WTC11 (cell line): ENCODE results near the gene ZNF804A. TPM values are rescaled to one million over a fixed set of nuclear protein-coding genes. Genes with fewer than 3 reads are reported as not detected.
A peak's percentile ranks its signal among the peaks of the same experiment; 100 is the strongest.

ENCODE experiments used
- ATAC-seq: fragments of 200-7000 bp; cut with Tn5 transposase; 2 replicates; pipeline ENCODE4 v1.10.0; 2021; ENCODE audit warnings: mild to moderate bottlenecking, moderate library complexity
- CTCF ChIA-PET: fragments of 300-600 bp; sonication (Branson Sonifier 250); formaldehyde crosslinking; loops from one replicate; lab custom pipeline; 2021; ENCODE audit warnings: antibody characterized with exemption; lab: Charles Lee
- POLR2A ChIA-PET: fragments of 350-600 bp; sonication (Branson Sonifier 250); formaldehyde crosslinking; loops from one replicate; lab custom pipeline; 2021; ENCODE audit warnings: antibody characterized with exemption; lab: Charles Lee
- DNase-seq: peaks from one replicate; pipeline ENCODE4 v3.0.0; 2021; ENCODE audit warnings: low spot score
- H3K27ac Mint-ChIP-seq: 2 replicates; pipeline ENCODE4 v1.8.0; 2021; ENCODE audit warnings: mixed read lengths
- H3K27me3 Mint-ChIP-seq: 2 replicates; pipeline ENCODE4 v1.8.0; 2021; ENCODE audit warnings: low read depth, mild to moderate bottlenecking, moderate library complexity, mixed read lengths
- H3K36me3 Mint-ChIP-seq: 2 replicates; pipeline ENCODE4 v1.8.0; 2021; ENCODE audit warnings: mixed read lengths
- H3K4me1 Mint-ChIP-seq: 2 replicates; pipeline ENCODE4 v1.8.0; 2022; ENCODE audit warnings: mixed read lengths
- H3K4me3 Mint-ChIP-seq: 2 replicates; pipeline ENCODE4 v1.8.0; 2021; ENCODE audit warnings: mild to moderate bottlenecking, moderate library complexity, mixed read lengths
- H3K9me3 Mint-ChIP-seq: 2 replicates; pipeline ENCODE4 v1.8.0; 2021; ENCODE audit warnings: mixed read lengths
- ERG ChIP-seq: fragments of 250-450 bp; sonication (Bioruptor Pico); IDR thresholded peaks from 2 replicates; pipeline ENCODE4 v1.8.0; 2021; ENCODE audit warnings: mild to moderate bottlenecking
- ESRRA ChIP-seq: sonication (generic); formaldehyde crosslinking; IDR thresholded peaks from 2 replicates; pipeline ENCODE4 v1.8.1; 2022; ENCODE audit warnings: mild to moderate bottlenecking, missing genetic modification reagents, borderline replicate concordance
- FOXK1 ChIP-seq: sonication (generic); formaldehyde crosslinking; IDR thresholded peaks from 2 replicates; pipeline ENCODE4 v1.8.0; 2022; ENCODE audit warnings: mild to moderate bottlenecking, moderate library complexity, missing genetic modification reagents
- FOXP1 ChIP-seq: sonication (generic); formaldehyde crosslinking; IDR thresholded peaks from 2 replicates; pipeline ENCODE4 v1.8.0; 2022; ENCODE audit warnings: missing genetic modification reagents, mild to moderate bottlenecking, moderate library complexity, borderline replicate concordance
- GRHL2 ChIP-seq: fragments of 250-450 bp; sonication (Bioruptor Pico); IDR thresholded peaks from 2 replicates; pipeline ENCODE4 v1.8.0; 2022; ENCODE audit warnings: mild to moderate bottlenecking, moderate library complexity; ENCODE audit not compliant: insufficient replicate concordance, severe bottlenecking
- HMGA2 ChIP-seq: fragments of 250-450 bp; sonication (Bioruptor Pico); IDR thresholded peaks from 2 replicates; pipeline ENCODE4 v1.4.0; 2021; ENCODE audit warnings: mild to moderate bottlenecking, moderate library complexity
- NR1H2 ChIP-seq: sonication (generic); formaldehyde crosslinking; IDR thresholded peaks from 2 replicates; pipeline ENCODE4 v1.9.0; 2021; ENCODE audit warnings: mild to moderate bottlenecking, moderate library complexity, missing genetic modification reagents
- SP1 ChIP-seq: sonication (generic); formaldehyde crosslinking; conservative IDR thresholded peaks from 2 replicates; pipeline ENCODE4 v1.8.1; 2022; ENCODE audit warnings: missing genetic modification reagents
- STAT6 ChIP-seq: sonication (generic); formaldehyde crosslinking; conservative IDR thresholded peaks from 2 replicates; pipeline ENCODE4 v1.8.1; 2023; ENCODE audit warnings: mild to moderate bottlenecking, low read depth, missing genetic modification reagents, moderate library complexity
- ZNF138 ChIP-seq: sonication (generic); formaldehyde crosslinking; conservative IDR thresholded peaks from 2 replicates; pipeline ENCODE4 v1.8.1; 2022; ENCODE audit warnings: mild to moderate bottlenecking, moderate library complexity, missing genetic modification reagents
- ZNF219 ChIP-seq: sonication (generic); formaldehyde crosslinking; IDR thresholded peaks from 2 replicates; pipeline ENCODE4 v1.8.0; 2023; ENCODE audit warnings: missing genetic modification reagents, mild to moderate bottlenecking, borderline replicate concordance
- ZNF281 ChIP-seq: sonication (generic); formaldehyde crosslinking; IDR thresholded peaks from 2 replicates; pipeline ENCODE4 v1.8.0; 2023; ENCODE audit warnings: mild to moderate bottlenecking, missing genetic modification reagents
- ZNF317 ChIP-seq: sonication (generic); formaldehyde crosslinking; IDR thresholded peaks from 2 replicates; pipeline ENCODE4 v1.8.1; 2023; ENCODE audit warnings: low read depth, mild to moderate bottlenecking, moderate library complexity, missing genetic modification reagents, borderline replicate concordance
- ZNF512 ChIP-seq: sonication (generic); formaldehyde crosslinking; IDR thresholded peaks from 2 replicates; pipeline ENCODE4 v1.8.1; 2022; ENCODE audit warnings: missing genetic modification reagents, borderline replicate concordance
- ZNF671 ChIP-seq: fragments of 250-450 bp; sonication (Bioruptor Pico); IDR thresholded peaks from 2 replicates; pipeline ENCODE4 v1.8.0; 2021; ENCODE audit warnings: mild to moderate bottlenecking
- total RNA-seq: library from RNA; stranded (reverse); gene quantifications from 3 replicates; pipeline ENCODE4 v1.2.3, GENCODE V29; 2021
- TF ChIP-seq, protein P1 (sequence below): sonication (generic); formaldehyde crosslinking; IDR thresholded peaks from 2 replicates; pipeline ENCODE4 v1.8.1; 2023; ENCODE audit warnings: mild to moderate bottlenecking, missing genetic modification reagents, borderline replicate concordance
- TF ChIP-seq, protein P2 (sequence below): sonication (generic); formaldehyde crosslinking; IDR thresholded peaks from 2 replicates; pipeline ENCODE4 v1.8.0; 2022; ENCODE audit warnings: mild to moderate bottlenecking, missing genetic modification reagents
- TF ChIP-seq, protein P3 (sequence below): sonication (generic); formaldehyde crosslinking; IDR thresholded peaks from 2 replicates; pipeline ENCODE4 v1.8.1; 2022; ENCODE audit warnings: mild to moderate bottlenecking, moderate library complexity, missing genetic modification reagents

The ZNF804A gene
- total RNA-seq, 1 experiment from 2014 or later: not detected

DNA sequence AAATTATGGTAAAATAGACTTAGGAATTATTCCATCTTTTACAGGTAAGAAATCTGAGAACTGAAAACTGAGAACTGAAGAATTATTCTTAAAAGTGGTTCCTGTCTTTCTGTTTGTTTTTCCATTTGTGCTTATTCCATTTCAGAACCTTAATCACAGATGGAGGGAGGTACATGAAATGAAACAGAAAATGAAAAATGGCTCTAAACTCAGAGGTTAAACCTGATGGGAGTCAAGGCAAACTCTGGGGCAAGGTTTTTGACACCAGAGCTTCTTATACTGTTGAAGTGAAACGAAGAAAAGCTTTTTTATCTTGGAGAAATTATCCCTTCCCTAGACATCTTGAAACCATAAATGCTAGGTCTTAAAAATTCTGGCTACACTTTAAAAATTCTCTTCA is 182.1 kb downstream of the ZNF804A start (continued):
- no peak for TF ChIP-seq ERG (CRISPR knock-in tag)
- TF ChIP-seq SP1 (CRISPR knock-in tag): no peak
- no peak for TF ChIP-seq ZNF512 (CRISPR knock-in tag)

GRCh38 chr2:184780944-184781343 is 182.6 kb downstream of the ZNF804A start:
- Mint-ChIP-seq H3K36me3 (no peaks in the 10 kb centered on the region), H3K27ac (no peak overlapping the region), H3K27me3 (no peaks in the 10 kb centered on the region), H3K4me1 (peaks cover 14% of the 10 kb centered on the region), H3K9me3 (no peaks in the 10 kb centered on the region), H3K4me3 (no peak overlapping the region)
- TF ChIP-seq ZNF219 (CRISPR knock-in tag): no peak
- no peak for TF ChIP-seq NR1H2 (CRISPR knock-in tag)
- TF ChIP-seq STAT6: no peak
- TF ChIP-seq, protein P1, sequence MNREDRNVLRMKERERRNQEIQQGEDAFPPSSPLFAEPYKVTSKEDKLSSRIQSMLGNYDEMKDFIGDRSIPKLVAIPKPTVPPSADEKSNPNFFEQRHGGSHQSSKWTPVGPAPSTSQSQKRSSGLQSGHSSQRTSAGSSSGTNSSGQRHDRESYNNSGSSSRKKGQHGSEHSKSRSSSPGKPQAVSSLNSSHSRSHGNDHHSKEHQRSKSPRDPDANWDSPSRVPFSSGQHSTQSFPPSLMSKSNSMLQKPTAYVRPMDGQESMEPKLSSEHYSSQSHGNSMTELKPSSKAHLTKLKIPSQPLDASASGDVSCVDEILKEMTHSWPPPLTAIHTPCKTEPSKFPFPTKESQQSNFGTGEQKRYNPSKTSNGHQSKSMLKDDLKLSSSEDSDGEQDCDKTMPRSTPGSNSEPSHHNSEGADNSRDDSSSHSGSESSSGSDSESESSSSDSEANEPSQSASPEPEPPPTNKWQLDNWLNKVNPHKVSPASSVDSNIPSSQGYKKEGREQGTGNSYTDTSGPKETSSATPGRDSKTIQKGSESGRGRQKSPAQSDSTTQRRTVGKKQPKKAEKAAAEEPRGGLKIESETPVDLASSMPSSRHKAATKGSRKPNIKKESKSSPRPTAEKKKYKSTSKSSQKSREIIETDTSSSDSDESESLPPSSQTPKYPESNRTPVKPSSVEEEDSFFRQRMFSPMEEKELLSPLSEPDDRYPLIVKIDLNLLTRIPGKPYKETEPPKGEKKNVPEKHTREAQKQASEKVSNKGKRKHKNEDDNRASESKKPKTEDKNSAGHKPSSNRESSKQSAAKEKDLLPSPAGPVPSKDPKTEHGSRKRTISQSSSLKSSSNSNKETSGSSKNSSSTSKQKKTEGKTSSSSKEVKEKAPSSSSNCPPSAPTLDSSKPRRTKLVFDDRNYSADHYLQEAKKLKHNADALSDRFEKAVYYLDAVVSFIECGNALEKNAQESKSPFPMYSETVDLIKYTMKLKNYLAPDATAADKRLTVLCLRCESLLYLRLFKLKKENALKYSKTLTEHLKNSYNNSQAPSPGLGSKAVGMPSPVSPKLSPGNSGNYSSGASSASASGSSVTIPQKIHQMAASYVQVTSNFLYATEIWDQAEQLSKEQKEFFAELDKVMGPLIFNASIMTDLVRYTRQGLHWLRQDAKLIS: no peak
- TF ChIP-seq ZNF281 (CRISPR knock-in tag): no peak
- ATAC-seq: peak; percentile 43; the same call in 1 of the 2 replicates
- no peak for DNase-seq
- ChIA-PET POLR2A (no interaction called here), CTCF (no interaction called here)

GRCh38 chr2:184783576-184783975 is 185.2 kb downstream of the ZNF804A start:
- Mint-ChIP-seq H3K4me1 (peaks cover 14% of the 10 kb centered on the region), H3K9me3 (no peaks in the 10 kb centered on the region), H3K27ac (no peak overlapping the region), H3K27me3 (no peaks in the 10 kb centered on the region), H3K4me3 (no peak overlapping the region), H3K36me3 (no peaks in the 10 kb centered on the region)
- ChIA-PET CTCF (no interaction called here), POLR2A (no interaction called here)
- DNase-seq (no peak), ATAC-seq (no peak)
- TF ChIP-seq ZNF671 (CRISPR knock-in tag) (no peak), ESRRA (CRISPR knock-in tag) (no peak), FOXP1 (CRISPR knock-in tag) (no peak), GRHL2 (no peak), NR1H2 (CRISPR knock-in tag) (no peak), ZNF138 (no peak), HMGA2 (no peak), ZNF317 (CRISPR knock-in tag) (no peak), FOXK1 (no peak)
- TF ChIP-seq, protein P2, sequence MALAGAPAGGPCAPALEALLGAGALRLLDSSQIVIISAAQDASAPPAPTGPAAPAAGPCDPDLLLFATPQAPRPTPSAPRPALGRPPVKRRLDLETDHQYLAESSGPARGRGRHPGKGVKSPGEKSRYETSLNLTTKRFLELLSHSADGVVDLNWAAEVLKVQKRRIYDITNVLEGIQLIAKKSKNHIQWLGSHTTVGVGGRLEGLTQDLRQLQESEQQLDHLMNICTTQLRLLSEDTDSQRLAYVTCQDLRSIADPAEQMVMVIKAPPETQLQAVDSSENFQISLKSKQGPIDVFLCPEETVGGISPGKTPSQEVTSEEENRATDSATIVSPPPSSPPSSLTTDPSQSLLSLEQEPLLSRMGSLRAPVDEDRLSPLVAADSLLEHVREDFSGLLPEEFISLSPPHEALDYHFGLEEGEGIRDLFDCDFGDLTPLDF (CRISPR knock-in tag): no peak
- TF ChIP-seq, protein P3, sequence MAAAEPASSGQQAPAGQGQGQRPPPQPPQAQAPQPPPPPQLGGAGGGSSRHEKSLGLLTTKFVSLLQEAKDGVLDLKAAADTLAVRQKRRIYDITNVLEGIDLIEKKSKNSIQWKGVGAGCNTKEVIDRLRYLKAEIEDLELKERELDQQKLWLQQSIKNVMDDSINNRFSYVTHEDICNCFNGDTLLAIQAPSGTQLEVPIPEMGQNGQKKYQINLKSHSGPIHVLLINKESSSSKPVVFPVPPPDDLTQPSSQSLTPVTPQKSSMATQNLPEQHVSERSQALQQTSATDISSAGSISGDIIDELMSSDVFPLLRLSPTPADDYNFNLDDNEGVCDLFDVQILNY (CRISPR knock-in tag): no peak
